MCF 10A (cell line): ENCODE data around the gene COL5A3. TPM values are rescaled to one million over a fixed set of nuclear protein-coding genes. Genes with fewer than 3 reads are reported as not detected.
"Not testable (repeated sequence)": the region's sequence is repeated elsewhere in the genome, so short reads cannot be mapped to it uniquely, and the experiment has no call there.

ENCODE experiments used
- BruUV-seq: library from RNA; stranded (reverse); fragments of 400-500 nt; replicated peaks from 2 replicates; lab custom pipeline; 2021; lab: Mats Ljungman, UMichigan
- CTCF ChIA-PET: fragments of 300-600 bp; sonication (Branson Sonifier 250); formaldehyde crosslinking; extraction: SDS; loops from one replicate; lab custom pipeline; 2021; ENCODE audit warnings: antibody characterized with exemption, inconsistent platforms; lab: Yijun Ruan, JAX
- POLR2A ChIA-PET: fragments of 300-600, 350-650 bp; sonication (Branson Sonifier 250); formaldehyde crosslinking; extraction: SDS; loops from one replicate; lab custom pipeline; 2020; ENCODE audit warnings: antibody characterized with exemption, inconsistent platforms; lab: Yijun Ruan, JAX
- DNase-seq: peaks from one replicate; pipeline ENCODE4 v3.0.0-alpha.2; 2018; ENCODE audit not compliant: unreplicated experiment
- H3K27ac Mint-ChIP-seq: one replicate; pipeline ENCODE4 v1.8.0; 2022; ENCODE audit warnings: mild to moderate bottlenecking, low read depth, mixed read lengths; ENCODE audit not compliant: unreplicated experiment
- H3K27me3 Mint-ChIP-seq: one replicate; pipeline ENCODE4 v1.8.0; 2022; ENCODE audit warnings: mixed read lengths; ENCODE audit not compliant: insufficient read depth, unreplicated experiment
- H3K36me3 Mint-ChIP-seq: one replicate; pipeline ENCODE4 v1.8.0; 2022; ENCODE audit warnings: mild to moderate bottlenecking, moderate library complexity, mixed read lengths; ENCODE audit not compliant: insufficient read depth, unreplicated experiment
- H3K4me1 Mint-ChIP-seq: one replicate; pipeline ENCODE4 v1.8.0; 2022; ENCODE audit warnings: mixed read lengths; ENCODE audit not compliant: insufficient read depth, unreplicated experiment
- H3K4me3 Mint-ChIP-seq: one replicate; pipeline ENCODE4 v1.8.0; 2022; ENCODE audit warnings: mild to moderate bottlenecking, moderate library complexity, mixed read lengths; ENCODE audit not compliant: unreplicated experiment
- H3K9me3 Mint-ChIP-seq: one replicate; pipeline ENCODE4 v1.8.0; 2022; ENCODE audit warnings: mixed read lengths; ENCODE audit not compliant: unreplicated experiment
- intact Hi-C: fragments of 100-400 bp; cut with micrococcal nuclease; formaldehyde crosslinking; loops from 2 replicates; pipeline ENCODE4 v1.14.1; 2022
- total RNA-seq: library from RNA; stranded (reverse); gene quantifications from 2 replicates; pipeline ENCODE4 v1.2.3, GENCODE V29; 2022
- TF ChIP-seq, protein P1 (sequence below): fragments of 200-600 bp; IDR thresholded peaks from one replicate; pipeline ENCODE4 v1.8.0; 2022; ENCODE audit warnings: antibody characterized with exemption, mild to moderate bottlenecking; ENCODE audit not compliant: unreplicated experiment

COL5A3 gene
- total RNA-seq, 1 experiment from 2014 or later, result 1.5 TPM

DNA sequence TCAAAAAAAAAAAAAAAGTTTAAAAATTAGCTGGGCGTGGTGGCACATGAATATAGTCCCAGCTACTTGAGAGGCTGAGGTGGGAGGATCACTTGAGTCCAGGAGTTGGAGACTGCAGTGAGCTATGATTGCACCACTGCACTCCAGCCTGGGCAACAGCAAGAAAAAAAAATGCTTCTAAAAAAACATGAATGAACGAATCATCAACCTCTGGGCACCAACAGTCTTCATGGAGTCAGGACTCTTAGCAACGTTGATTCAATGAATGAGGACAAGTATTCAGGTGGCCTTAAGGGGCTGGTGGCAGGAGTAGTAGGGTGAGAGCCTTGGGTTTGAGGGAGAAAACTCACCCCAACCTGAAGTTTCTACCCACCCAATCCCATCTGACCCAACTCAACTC, 53.3 kb downstream of the COL5A3 start:
- intact Hi-C loops, result no loop called here
- no peak overlapping the region for H3K27ac Mint-ChIP-seq
- H3K4me3 Mint-ChIP-seq, result no peak overlapping the region
- TF ChIP-seq, protein P1, sequence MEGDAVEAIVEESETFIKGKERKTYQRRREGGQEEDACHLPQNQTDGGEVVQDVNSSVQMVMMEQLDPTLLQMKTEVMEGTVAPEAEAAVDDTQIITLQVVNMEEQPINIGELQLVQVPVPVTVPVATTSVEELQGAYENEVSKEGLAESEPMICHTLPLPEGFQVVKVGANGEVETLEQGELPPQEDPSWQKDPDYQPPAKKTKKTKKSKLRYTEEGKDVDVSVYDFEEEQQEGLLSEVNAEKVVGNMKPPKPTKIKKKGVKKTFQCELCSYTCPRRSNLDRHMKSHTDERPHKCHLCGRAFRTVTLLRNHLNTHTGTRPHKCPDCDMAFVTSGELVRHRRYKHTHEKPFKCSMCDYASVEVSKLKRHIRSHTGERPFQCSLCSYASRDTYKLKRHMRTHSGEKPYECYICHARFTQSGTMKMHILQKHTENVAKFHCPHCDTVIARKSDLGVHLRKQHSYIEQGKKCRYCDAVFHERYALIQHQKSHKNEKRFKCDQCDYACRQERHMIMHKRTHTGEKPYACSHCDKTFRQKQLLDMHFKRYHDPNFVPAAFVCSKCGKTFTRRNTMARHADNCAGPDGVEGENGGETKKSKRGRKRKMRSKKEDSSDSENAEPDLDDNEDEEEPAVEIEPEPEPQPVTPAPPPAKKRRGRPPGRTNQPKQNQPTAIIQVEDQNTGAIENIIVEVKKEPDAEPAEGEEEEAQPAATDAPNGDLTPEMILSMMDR, result no peak
- ChIA-PET POLR2A (interaction anchor here (0.6 kb wide), 1 partner anchor 14 kb away, joined by 4 read pairs; no protein-coding TSS in a partner anchor), CTCF (interaction anchor here (0.6 to 2.1 kb wide), 4 partner anchors 43 to 72 kb away, joined by 3 to 7 read pairs (median 5); no protein-coding TSS in a partner anchor)
- DNase-seq, result no peak
- no peaks in the 10 kb centered on the region for H3K27me3 Mint-ChIP-seq
- no TSS peak for BruUV-seq
- H3K9me3 Mint-ChIP-seq, result no peaks in the 10 kb centered on the region
- no peaks in the 10 kb centered on the region for H3K36me3 Mint-ChIP-seq
- no peaks in the 10 kb centered on the region for H3K4me1 Mint-ChIP-seq

DNA sequence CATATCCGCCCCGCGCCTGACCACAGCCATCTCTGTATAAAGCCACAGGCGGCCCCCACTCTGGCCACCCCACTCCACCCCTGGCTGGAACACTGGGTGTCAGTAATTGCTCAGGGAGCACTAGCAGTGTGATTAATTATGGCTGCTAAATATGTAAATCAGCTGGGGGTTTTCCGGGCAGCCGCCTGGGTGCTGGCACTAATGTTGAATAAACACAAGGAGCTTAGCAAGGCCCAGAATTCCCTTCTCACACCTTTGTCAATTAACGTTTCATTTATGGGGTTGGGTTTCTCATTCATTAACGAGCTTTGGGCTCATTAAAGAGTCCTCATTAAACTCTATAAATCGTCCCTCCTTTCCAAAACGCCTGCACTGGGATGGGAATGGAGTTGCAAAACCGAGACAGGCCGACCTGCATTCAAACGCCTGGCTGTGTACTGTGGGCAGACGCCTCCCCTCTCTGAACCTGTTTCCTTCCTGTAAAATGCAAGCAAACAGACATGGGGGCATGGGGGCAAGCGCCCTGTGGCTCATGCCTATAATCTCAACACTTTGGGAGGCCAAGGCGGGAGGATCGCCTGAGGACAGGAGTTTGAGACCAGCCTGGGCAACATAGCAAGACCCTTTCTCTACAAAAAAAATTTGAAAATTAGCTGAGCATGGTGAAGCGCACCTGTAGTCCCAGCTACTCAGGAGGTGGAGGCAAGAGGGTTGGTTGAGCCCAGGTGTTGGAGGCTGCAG, 56.3 kb downstream of the COL5A3 start:
- Mint-ChIP-seq H3K27ac (no peak overlapping the region), H3K36me3 (no peaks in the 10 kb centered on the region), H3K9me3 (no peaks in the 10 kb centered on the region), H3K27me3 (no peaks in the 10 kb centered on the region), H3K4me3 (no peak overlapping the region), H3K4me1 (no peaks in the 10 kb centered on the region)
- no TSS peak for BruUV-seq
- ChIA-PET CTCF (interaction anchor here (0.6 to 1.2 kb wide), 7 partner anchors 22 to 249 kb away, joined by 3 to 6 read pairs (median 3); no protein-coding TSS in a partner anchor), POLR2A (no interaction called here)
- TF ChIP-seq, protein P1, result no peak
- intact Hi-C loops, result no loop called here
- no peak for DNase-seq

DNA sequence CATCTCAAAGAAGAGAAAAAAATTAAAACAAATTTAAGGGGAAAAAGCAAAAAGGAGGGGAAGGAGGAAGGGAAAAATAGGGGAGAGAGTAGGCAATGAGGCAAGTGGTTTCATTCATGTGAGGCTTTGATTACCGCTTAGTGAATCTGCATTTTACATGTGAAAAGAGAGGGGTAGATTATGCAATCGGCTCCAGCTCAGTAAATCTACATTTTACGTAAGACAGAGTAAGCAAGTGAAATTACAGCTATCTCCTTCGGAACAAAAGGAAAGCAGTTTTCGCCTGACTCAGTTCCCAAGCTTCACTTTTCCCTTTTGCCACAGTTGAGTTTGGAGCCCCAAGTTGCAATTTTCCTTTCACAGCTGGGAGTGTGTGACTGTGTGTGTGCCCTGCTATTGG, 58.0 kb downstream of the COL5A3 start:
- ChIA-PET POLR2A (interaction anchor here (0.6 to 1.0 kb wide), 2 partner anchors 67 to 1293 kb away, joined by 3 read pairs; no protein-coding TSS in a partner anchor), CTCF (interaction anchor here (0.6 to 1.4 kb wide), 2 partner anchors 75 to 334 kb away, joined by 3 to 9 read pairs; partner anchors contain the start of gene ICAM4)
- BruUV-seq, result no TSS peak
- no peaks in the 10 kb centered on the region for H3K9me3 Mint-ChIP-seq
- TF ChIP-seq, protein P1, result no peak
- intact Hi-C loops, result no loop called here
- H3K36me3 Mint-ChIP-seq, result no peaks in the 10 kb centered on the region
- no peak overlapping the region for H3K4me3 Mint-ChIP-seq
- no peaks in the 10 kb centered on the region for H3K4me1 Mint-ChIP-seq
- H3K27ac Mint-ChIP-seq, result no peak overlapping the region
- H3K27me3 Mint-ChIP-seq, result no peaks in the 10 kb centered on the region
- DNase-seq, result no peak

DNA sequence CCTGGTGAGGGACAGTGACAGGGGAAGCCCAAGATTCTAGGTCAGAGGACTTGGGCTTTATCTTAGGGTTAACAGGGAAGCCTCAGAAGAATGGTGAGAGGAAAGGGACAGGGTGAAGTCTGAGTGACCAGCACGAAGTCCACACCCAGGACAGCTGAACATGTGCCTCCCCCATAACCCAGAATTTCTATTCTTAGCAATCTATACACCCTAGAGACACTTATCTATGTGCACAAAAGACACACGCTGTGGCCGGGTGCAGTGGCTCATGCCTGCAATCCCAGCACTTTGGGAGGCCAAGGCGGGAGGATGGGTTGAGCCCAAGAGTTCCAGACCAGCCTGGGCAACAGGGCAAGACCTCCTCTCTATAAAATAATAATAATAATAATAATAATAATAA, 62.9 kb downstream of the COL5A3 start:
- Mint-ChIP-seq H3K36me3 (no peaks in the 10 kb centered on the region), H3K27me3 (no peaks in the 10 kb centered on the region), H3K27ac (no peak overlapping the region), H3K9me3 (no peaks in the 10 kb centered on the region), H3K4me3 (no peak overlapping the region), H3K4me1 (peaks cover 10% of the 10 kb centered on the region)
- POLR2A ChIA-PET, result no interaction called here
- TF ChIP-seq, protein P1, result no peak
- intact Hi-C loops, result no loop called here
- BruUV-seq, result no TSS peak
- no peak for DNase-seq
- CTCF ChIA-PET, result interaction anchor here (1.2 to 2.3 kb wide), 2 partner anchors 16 to 54 kb away, joined by 4 to 19 read pairs; no protein-coding TSS in a partner anchor

DNA sequence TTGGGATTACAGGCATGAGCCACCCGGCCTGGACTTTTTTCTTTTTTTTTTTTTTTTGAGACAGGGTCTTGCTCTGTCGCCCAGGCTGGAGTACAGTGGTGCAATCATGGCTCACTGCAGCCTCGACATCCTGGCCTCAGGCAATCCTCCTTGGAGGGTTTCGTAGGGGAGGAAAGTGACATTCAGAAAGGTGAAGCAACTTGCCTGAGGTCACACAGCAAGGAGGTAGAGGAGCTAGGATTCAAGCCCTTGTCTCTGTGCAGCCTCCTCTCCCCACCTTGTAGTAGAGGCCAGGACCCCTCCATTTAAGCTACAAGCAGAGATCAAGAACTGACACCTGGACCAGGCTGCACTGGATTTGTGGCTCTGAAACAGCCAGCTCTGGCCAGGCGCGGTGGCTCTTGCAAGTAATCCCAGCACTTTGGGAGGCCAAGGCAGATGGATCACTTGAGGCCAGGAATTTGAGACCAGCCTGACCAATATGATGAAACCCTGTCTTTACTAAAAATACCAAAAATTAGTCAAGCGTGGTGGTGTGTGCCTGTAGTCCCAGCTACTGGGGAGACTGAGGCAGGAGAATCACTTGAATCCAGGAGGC, 63.7 kb downstream of the COL5A3 start:
- H3K36me3 Mint-ChIP-seq, H3K9me3 Mint-ChIP-seq, DNase-seq, H3K27me3 Mint-ChIP-seq, BruUV-seq, H3K27ac Mint-ChIP-seq, intact Hi-C loops, POLR2A ChIA-PET, H3K4me3 Mint-ChIP-seq: not testable (repeated sequence)
- CTCF ChIA-PET, result interaction anchor here (0.6 to 2.3 kb wide), 3 partner anchors 15 to 55 kb away, joined by 4 to 19 read pairs (median 4); no protein-coding TSS in a partner anchor
- H3K4me1 Mint-ChIP-seq, result peaks cover 10% of the 10 kb centered on the region
